ENCODE data around the gene PAAF1. TPM values are rescaled to one million over a fixed set of nuclear protein-coding genes. Genes with fewer than 3 reads are reported as not detected.

PAAF1 gene
- total and polyA plus RNA-seq, 2 experiments from 2014 or later: 13.6 to 18.1 TPM

GRCh38 chr11:73956876-73957653, 80.3 kb downstream of the PAAF1 start:
- H3K4me2 ChIP-seq: 0 out of 2 replicates have a peak overlapping the region, but pooled peaks have one; percentile 26
- DNase-seq (ENCODE audit: low spot score) (no peak), ATAC-seq (peak; percentile 46)
- no peaks in the 10 kb centered on the region for H3K9me2 ChIP-seq (ENCODE audit: insufficient read depth)
- no peaks in the 10 kb centered on the region for H3F3A ChIP-seq (replicated peaks; ENCODE audit: low read depth)
- Mint-ChIP-seq H3K9me3 (no peaks in the 10 kb centered on the region), H3K4me3 (peak overlapping the region; percentile 66; the same call in 2 of the 3 replicates), H3K27ac (no peak overlapping the region), H3K36me3 (ENCODE audit: low read depth) (no peaks in the 10 kb centered on the region), H3K4me1 (peaks cover 5% of the 10 kb centered on the region; the same call in 2 of the 3 replicates), H3K27me3 (ENCODE audit: insufficient read depth, low read depth, poor library complexity) (peaks cover 23% of the 10 kb centered on the region)
- no peaks in the 10 kb centered on the region for H3K27me3 ChIP-seq (ENCODE audit: insufficient read depth)
- H3K36me3 ChIP-seq (ENCODE audit: insufficient read depth): no peaks in the 10 kb centered on the region
- no peaks in the 10 kb centered on the region for H3K4me1 ChIP-seq (ENCODE audit: insufficient read depth)
- no peak overlapping the region for H3K27ac ChIP-seq (ENCODE audit: low read depth)
- H3K79me2 ChIP-seq (replicated peaks; ENCODE audit: insufficient read depth): no peaks in the 10 kb centered on the region
- H2AFZ ChIP-seq: peak overlapping the region; percentile 88
- no peak overlapping the region for H3K4me3 ChIP-seq
- H4K20me1 ChIP-seq (replicated peaks; ENCODE audit: insufficient read depth): no peaks in the 10 kb centered on the region
- TF ChIP-seq JUNB (IDR thresholded peaks at IDR 0.05; ENCODE audit: unreplicated experiment): no peak
- TF ChIP-seq STAT1 (IDR thresholded peaks at IDR 0.05; ENCODE audit: unreplicated experiment): no peak
- no peak for TF ChIP-seq POLR2AphosphoS5 (IDR thresholded peaks at IDR 0.05; ENCODE audit: low read depth)
- no peak for TF ChIP-seq ZNF114 (CRISPR knock-in tag; IDR thresholded peaks at IDR 0.05)
- TF ChIP-seq EZH2phosphoT487 (IDR thresholded peaks at IDR 0.05; ENCODE audit: unreplicated experiment): no peak
- TF ChIP-seq ETS1 (IDR thresholded peaks at IDR 0.05): no peak
- no peak for TF ChIP-seq CTCF (conservative IDR thresholded peaks at IDR 0.05; ENCODE audit: low read depth in 2 of 2)
- no peak for TF ChIP-seq REST (IDR thresholded peaks at IDR 0.05; ENCODE audit: unreplicated experiment)
